ENCODE results near the gene KLHL18.
"Not testable (repeated sequence)": the region's sequence is repeated elsewhere in the genome, so short reads cannot be mapped to it uniquely, and the experiment has no call there.

The KLHL18 gene

GRCh38 chr3:47291158-47291753 lies 8.5 kb downstream of the KLHL18 start:
- Histone ChIP-seq H3K4me3 (replicated peaks; ENCODE audit: low read depth, low read length) (no peak overlapping the region), H3K36me3 (ENCODE audit: control insufficient read depth, insufficient read depth, low read length) (peaks cover 3% of the 10 kb centered on the region), H3K27me3 (replicated peaks; ENCODE audit: control insufficient read depth, insufficient read depth, low read length) (no peaks in the 10 kb centered on the region)
- no peak for DNase-seq (ENCODE audit: extremely low read depth, insufficient read length)
- TF ChIP-seq CTCF (IDR thresholded peaks at IDR 0.05; ENCODE audit: insufficient read depth, low read length, poor library complexity, severe bottlenecking), result no peak

GRCh38 chr3:47291754-47292420 lies 9.1 kb downstream of the KLHL18 start:
- not testable (repeated sequence) for H3K36me3 ChIP-seq (ENCODE audit: control insufficient read depth, insufficient read depth, low read length); H3K27me3 ChIP-seq (replicated peaks; ENCODE audit: control insufficient read depth, insufficient read depth, low read length)
- H3K4me3 ChIP-seq (replicated peaks; ENCODE audit: low read depth, low read length), result peak overlapping the region; percentile 17
- peak; percentile 52 for DNase-seq (ENCODE audit: extremely low read depth, insufficient read length)

- DNase-seq (ENCODE audit: extremely low read depth, insufficient read length), result no peak
- no peaks in the 10 kb centered on the region for H3K27me3 ChIP-seq (replicated peaks; ENCODE audit: control insufficient read depth, insufficient read depth, low read length)
- H3K4me3 ChIP-seq (replicated peaks; ENCODE audit: low read depth, low read length), result no peak overlapping the region
- H3K36me3 ChIP-seq (ENCODE audit: control insufficient read depth, insufficient read depth, low read length), result no peaks in the 10 kb centered on the region; the same call in none of the 2 replicates
- no peak for TF ChIP-seq CTCF (IDR thresholded peaks at IDR 0.05; ENCODE audit: insufficient read depth, low read length, poor library complexity, severe bottlenecking)
Observed at GRCh38 chr3:47293822-47294221, 11.1 kb downstream of the KLHL18 start.

GRCh38 chr3:47294392-47294791 lies 11.6 kb downstream of the KLHL18 start:
- Histone ChIP-seq H3K27me3 (replicated peaks; ENCODE audit: control insufficient read depth, insufficient read depth, low read length) (no peaks in the 10 kb centered on the region), H3K36me3 (ENCODE audit: control insufficient read depth, insufficient read depth, low read length) (no peaks in the 10 kb centered on the region; the same call in 1 of the 2 replicates), H3K4me3 (replicated peaks; ENCODE audit: low read depth, low read length) (no peak overlapping the region)
- no peak for DNase-seq (ENCODE audit: extremely low read depth, insufficient read length)
- TF ChIP-seq CTCF (IDR thresholded peaks at IDR 0.05; ENCODE audit: insufficient read depth, low read length, poor library complexity, severe bottlenecking), result no peak

- H3K27me3 ChIP-seq (replicated peaks; ENCODE audit: control insufficient read depth, insufficient read depth, low read length), result no peaks in the 10 kb centered on the region
- no peaks in the 10 kb centered on the region; the same call in 1 of the 2 replicates for H3K36me3 ChIP-seq (ENCODE audit: control insufficient read depth, insufficient read depth, low read length)
- no peak overlapping the region for H3K4me3 ChIP-seq (replicated peaks; ENCODE audit: low read depth, low read length)
- TF ChIP-seq CTCF (IDR thresholded peaks at IDR 0.05; ENCODE audit: insufficient read depth, low read length, poor library complexity, severe bottlenecking), result no peak
- no peak for DNase-seq (ENCODE audit: extremely low read depth, insufficient read length)
Observed at GRCh38 chr3:47295322-47295721, 12.6 kb downstream of the KLHL18 start.

GRCh38 chr3:47295976-47296375 lies 13.2 kb downstream of the KLHL18 start:
- no peak for DNase-seq (ENCODE audit: extremely low read depth, insufficient read length)
- TF ChIP-seq CTCF (IDR thresholded peaks at IDR 0.05; ENCODE audit: insufficient read depth, low read length, poor library complexity, severe bottlenecking), result no peak
- Histone ChIP-seq H3K4me3 (replicated peaks; ENCODE audit: low read depth, low read length) (no peak overlapping the region), H3K27me3 (replicated peaks; ENCODE audit: control insufficient read depth, insufficient read depth, low read length) (no peaks in the 10 kb centered on the region), H3K36me3 (ENCODE audit: control insufficient read depth, insufficient read depth, low read length) (no peaks in the 10 kb centered on the region; the same call in 1 of the 2 replicates)
